Right renal pelvis (tissue), 4 donors: ENCODE results near the gene TFIP11. TPM values are rescaled to one million over a fixed set of nuclear protein-coding genes. Genes with fewer than 3 reads are reported as not detected.

Experiments
- DNase-seq, 4 donors: peaks; one replicate each; pipeline ENCODE4 v3.0.0-alpha.2; 2013; ENCODE audit warnings: low read depth in 4 of 4, low spot score in 3 of 4, missing footprints in 1 of 4
- polyA plus RNA-seq, 4 donors: library from polyadenylated mRNA; unstranded; fragments of 120-200 nt; gene quantifications; one replicate each; pipeline ENCODE4 v1.2.1, GENCODE V29; 2013; ENCODE audit not compliant: insufficient read length in 4 of 4

TFIP11 gene
- polyA plus RNA-seq, 4 donors, result 39.9 to 44.4 (median 41.8) TPM

DNA sequence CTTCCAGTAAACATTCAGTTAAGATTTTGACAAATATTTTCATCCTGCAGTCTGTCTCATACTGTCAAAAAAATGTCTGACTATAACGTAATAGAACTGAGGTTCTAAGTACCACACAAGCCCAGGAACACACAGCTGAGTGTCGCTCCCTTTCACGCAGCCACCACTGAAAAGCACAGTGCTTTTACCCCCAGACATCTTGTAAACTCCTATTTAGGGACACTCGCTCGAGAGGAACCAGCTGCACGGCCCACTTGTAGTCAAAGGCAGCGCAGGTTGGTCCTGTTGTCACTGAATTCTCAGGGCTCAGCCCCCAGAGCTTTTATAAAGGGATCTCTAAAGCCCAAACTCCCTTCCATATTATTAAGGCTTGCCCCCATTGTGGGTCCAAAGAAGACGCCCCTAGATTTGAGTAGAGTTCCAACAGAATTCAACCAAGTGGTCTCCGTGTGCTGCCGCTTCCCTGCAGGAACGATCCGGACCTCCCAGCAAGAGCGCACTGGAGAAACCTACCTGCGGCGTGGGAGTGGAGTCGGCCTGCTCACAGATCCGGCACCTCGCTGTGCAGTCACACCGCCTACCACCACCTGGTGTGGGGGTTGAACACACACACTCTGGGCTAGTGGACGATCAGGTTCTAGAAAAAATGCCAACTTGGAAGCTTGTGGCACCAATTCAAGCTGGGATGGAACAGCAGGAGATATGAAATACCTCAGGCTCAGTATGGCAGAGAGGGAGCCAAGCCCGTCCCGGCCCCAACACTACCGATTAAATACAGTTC lies 59.8 kb downstream of the TFIP11 start:
- DNase-seq, result no peak

DNA sequence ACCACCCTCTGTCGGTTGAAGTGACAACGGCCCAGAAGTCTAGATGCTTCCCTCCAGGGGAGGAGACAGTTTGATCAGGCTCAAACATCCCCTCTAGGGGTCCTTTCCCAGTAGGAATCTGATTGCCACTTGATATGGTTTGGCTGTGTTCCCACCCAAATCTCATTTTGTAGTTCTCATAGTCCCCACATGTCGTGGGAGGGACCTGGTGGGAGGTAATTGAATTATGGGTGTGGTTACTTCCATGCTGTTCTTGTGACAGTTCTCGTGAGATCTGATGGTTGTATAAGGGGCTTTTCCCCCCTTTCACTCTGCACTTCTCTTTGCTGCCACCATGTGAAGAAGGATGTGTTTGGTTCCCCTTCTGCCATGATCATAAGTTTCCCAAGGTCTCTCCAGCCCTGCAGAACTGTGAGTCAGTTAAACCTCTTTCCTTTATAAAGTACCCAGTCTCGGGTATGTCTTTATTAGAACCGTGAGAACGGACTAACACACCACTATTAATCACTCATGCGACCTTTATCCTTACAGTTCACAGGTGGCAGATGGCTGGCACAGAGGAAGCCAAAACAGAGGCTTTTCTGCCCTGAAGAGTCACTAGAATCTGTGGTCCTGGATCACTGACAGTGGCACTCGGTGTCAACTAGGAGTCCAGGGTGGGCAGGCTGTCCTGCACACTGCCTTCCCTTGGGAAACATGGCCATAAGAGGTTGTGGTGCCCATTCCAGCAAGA lies 61.7 kb downstream of the TFIP11 start:
- no peak for DNase-seq

DNA sequence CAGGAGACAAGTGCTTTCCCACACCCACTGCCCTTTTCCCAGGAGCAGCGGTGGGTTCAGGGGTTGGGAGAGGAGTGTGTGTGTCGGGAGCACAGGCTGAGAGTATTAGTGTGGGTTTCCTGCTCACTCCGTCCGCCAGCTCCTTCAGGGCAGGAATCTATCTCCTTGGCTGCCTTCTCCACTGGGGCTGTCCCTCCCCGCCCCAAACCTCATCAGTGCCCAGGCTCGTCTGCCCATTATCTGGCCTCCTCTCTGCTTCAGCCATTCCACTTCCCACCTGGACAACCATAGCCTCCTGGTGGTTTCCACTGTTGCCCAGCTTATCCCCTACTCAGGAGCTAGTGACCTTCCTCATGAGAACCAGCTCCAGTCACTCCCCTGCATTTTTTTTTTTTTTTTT lies 63.3 kb downstream of the TFIP11 start:
- no peak for DNase-seq

DNA sequence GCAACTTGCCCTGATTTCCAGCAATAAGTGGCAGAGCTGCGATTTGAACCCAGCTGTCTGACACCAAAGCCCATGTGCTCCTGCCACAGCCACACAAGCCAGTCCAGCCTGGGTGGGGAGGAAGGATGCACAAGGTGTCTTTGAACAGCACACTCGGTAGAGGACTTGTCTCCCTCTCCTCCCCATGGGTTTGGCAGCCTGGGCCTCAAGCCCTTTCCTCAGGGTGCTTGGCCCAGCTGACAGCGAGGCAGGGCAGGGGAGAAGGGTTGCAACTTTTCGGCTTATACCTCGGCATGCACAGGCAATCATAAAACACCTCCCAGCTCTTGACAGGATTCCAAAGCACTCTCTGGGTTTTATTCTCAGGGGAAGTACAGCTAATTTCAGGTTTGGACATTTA lies 63.9 kb downstream of the TFIP11 start:
- DNase-seq, result no peak

DNA sequence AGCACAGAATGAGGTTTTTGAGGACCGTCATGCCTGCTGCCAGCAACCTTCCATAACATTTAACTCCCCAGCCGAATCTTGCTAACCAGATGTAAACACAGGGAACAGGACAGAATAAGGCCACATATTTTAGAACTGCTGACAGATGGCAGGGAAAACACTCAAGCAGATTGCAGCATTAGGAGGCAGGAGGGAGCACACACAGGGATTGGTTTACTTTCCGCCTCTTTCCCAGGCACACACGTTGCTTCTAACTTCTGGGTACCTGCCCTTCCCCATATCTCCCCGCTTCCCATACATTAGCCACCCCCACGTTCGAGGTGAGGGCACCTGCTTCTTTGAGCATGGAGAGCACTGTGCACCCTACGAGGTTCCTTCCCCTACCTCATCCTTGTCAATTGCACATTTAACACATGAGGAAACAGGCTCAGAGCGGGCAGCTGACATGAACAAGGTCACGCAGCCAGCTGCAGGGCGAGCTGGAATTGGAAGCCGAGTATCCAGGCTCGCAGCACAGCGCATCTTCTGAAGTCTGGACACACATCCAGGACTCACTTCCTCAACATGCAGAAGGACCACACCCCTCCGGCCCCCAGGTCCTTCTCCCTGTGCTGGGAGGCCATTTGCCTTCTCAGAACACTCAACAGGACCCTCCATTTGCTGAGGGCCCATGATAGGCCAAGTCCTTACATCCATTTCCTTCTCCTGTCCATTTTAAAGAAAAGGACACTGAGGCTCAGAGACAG lies 64.5 kb downstream of the TFIP11 start:
- DNase-seq, result no peak

DNA sequence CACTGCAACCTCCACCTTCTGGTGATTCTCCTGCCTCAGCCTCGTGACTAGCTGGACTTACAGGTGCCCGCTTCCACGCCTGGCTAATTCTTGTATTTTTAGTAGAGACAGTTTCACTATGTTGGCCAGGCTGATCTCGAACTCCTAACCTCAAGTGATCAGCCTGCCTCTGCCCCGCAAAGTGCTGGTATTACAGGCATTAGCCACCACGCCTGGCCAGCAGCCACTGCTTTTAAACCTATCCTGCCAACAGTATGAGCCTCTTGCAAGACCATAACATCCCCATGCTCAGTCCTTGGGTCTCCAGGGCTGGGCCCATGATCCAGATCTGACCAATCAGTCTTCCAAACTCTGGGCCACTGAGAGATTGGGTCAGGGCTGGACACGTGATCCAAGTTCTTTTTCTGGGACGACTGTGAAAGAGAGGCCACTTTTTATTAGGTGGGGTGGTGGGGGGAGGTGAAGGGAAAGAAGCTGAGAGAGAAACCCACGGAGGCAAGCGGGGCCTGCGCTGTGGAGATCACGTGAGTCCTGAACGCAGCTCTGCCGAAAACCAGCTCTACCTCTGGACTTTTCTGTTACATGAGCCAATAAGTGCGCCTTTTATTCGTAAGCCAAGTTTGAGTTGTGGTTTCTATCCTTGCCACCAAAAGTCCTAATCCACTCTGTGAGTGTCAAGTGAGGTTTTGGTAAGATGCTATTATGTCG lies 65.3 kb downstream of the TFIP11 start:
- DNase-seq, result no peak

DNA sequence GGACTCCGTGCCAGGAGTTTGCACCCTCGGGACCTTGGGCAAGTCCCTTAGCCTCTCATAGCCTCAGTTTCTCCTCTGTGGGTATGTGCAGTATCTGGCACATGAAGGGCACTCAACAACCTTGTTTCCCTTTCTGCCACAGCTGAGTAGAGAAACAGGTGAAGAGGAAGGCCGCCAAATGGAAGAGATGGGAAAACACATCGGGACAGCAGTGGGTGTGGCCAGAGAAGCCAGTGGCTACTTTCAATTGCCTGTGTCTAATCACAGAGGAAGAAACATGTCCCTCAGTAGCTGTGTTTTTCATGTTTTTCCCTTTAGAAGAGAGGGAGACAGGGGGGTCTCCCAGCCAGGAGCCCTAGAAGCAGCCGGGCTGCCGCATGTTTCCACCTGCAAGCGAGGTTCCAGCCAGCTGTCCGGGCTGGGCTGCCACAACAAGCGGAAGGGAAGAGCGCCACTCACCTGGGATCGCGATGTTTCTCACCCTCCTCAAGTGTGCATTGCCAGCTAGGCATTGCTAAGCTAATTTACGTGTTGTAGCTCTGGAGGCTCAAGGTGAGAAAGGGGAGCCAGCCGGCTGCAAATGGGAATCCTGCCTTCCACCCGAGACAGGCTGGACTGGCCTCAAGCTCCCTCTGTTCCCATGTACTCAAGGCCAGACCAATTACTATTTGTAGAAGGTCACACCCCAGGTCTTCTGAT lies 66.5 kb downstream of the TFIP11 start:
- DNase-seq, result no peak

DNA sequence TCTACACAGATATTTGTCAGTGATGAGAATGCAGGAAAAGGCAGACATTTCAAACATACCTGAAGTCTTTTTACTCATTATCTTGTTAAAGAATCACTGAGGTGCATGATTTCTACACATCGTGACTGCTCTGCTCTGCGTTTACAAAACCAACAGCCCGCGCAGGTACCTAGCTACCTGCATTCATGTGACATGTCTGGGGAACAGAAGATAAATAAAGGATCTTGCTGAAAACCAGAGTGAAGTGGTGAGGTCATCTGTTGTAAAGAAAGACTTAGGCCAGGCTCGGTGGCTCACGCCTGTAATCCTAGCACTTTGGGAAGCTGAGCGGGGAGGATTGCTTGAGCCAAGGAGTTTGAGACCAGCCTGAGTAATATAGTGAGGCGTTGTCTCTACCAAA lies 67.5 kb downstream of the TFIP11 start:
- no peak for DNase-seq

DNA sequence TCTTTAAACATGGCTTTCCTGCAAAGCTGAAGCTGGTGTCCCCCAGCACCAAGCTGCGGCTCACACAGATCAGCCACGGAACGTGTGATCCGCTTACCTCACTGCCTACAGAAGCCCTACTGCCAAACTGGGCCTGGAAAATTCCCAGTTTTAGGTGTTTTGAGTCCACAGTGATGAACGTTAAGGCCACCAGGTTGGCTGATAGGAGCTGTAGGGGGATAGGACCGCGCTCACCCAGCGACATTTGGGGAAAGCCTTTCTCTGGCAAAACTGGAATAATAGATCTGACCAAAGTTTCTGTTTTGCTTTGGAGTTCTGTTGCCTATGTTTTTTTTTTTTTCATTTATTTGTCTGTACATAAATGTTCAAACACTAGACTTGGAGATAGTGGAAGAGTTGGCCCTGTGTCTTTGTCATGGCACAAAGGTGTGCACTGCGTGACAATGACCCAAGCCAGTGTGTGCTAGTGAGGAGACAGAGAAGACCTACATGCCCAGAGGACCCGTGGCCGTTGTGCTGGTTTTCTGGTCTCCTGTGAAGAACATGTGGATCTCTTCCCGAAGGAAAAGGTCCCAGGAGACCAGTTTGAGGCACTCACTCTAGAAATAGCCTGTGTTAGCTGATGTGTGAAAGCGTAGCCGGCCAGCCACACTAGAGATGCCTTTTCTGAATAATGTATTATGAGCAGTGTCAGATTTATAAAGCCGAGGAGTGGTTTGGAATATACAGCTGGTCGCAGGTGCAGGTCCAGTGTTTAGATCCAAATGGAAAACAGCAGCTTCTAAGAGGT lies 68.2 kb downstream of the TFIP11 start:
- DNase-seq, result no peak

DNA sequence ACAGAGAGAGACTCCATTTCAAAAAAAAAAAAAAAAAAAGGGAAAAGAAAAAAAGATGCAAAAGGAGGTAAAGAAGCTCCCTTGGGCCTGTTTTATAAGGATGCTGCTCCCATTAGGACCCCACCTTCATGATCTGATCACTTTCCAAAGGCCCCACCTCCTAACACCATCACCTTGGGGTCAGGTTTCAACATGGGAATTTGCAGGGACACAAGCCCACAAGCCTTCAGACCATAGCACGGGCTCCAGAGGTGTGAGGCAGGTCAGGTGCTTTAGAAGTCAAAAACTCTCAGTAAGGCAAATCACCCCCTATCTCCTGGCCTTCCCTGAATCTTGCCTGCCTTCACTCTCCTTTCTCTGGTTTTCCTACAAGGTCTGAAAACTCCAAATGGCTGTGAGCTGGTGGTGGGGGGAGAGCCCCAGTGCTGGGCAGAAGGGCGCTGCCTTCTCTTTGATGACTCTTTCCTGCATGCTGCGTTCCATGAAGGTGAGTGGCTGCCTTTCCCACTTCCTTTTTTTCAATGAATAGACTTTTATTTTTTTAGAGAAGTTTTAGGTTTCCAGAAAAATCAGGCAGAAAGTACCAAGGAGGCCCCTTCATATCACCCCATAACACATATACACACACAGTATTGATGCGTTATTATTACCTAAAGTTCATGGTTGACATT lies 70.1 kb downstream of the TFIP11 start:
- no peak for DNase-seq

Other genes starting within 250 kb of the TFIP11 start
- gene ASPHD2, start 83.2 kb downstream of the TFIP11 start, polyA plus RNA-seq, result 1 to 10 TPM; 3.4 to 4.8 (median 4.1) TPM
- gene HPS4, start 28.7 kb downstream of the TFIP11 start, polyA plus RNA-seq, result 10 to 100 TPM; 28.8 to 38.0 (median 33.3) TPM
- 10 to 100 TPM; 28.3 to 38.1 (median 34.5) TPM for gene SRRD, start 28.6 kb downstream of the TFIP11 start, polyA plus RNA-seq
- 10 to 100 TPM; 26.0 to 30.3 (median 29.0) TPM for gene TPST2, start 77.7 kb upstream of the TFIP11 start, polyA plus RNA-seq
- 1 to 10 TPM in 1 of 4 donors, under 1 TPM in 3; 0.77 to 1.2 (median 0.86) TPM for gene CRYBB1, start 105.6 kb upstream of the TFIP11 start, polyA plus RNA-seq
- gene CRYBA4, start 109.5 kb upstream of the TFIP11 start, polyA plus RNA-seq, result not detected
- gene MIAT, start 145.1 kb upstream of the TFIP11 start, polyA plus RNA-seq, result under 1 TPM; 0.28 to 0.48 (median 0.42) TPM